Tibial nerve (tissue), 4 donors: ENCODE results near the gene SNAPC5. TPM values are rescaled to one million over a fixed set of nuclear protein-coding genes. Genes with fewer than 3 reads are reported as not detected.
A peak's percentile ranks its signal among the peaks of the same experiment; 100 is the strongest.

ENCODE experiments used
- DNase-seq, 2 donors: peaks; one replicate each; pipeline ENCODE4 v3.0.0-alpha.2; 2019; ENCODE audit warnings: low spot score in 2 of 2
- H3K27ac ChIP-seq, 4 donors: fragments of 200-600 bp; sonication (generic) in 3 of 4; one replicate each; pipeline ENCODE4 v1.5.1; 2017 to 2019; ENCODE audit warnings: mild to moderate bottlenecking in 1 of 4
- H3K27me3 ChIP-seq, 2 donors: fragments of 200-600 bp; sonication (generic) in 1 of 2; one replicate each; pipeline versions ENCODE4 v1.5.1 to v1.6.0; 2017 to 2019
- H3K36me3 ChIP-seq, 3 donors: fragments of 200-600 bp; sonication (generic); one replicate each; pipeline ENCODE4 v1.5.1; 2018 to 2019
- H3K4me1 ChIP-seq, 4 donors: fragments of 200-600 bp; sonication (generic) in 3 of 4; one replicate each; pipeline ENCODE4 v1.5.1; 2017 to 2019
- H3K4me3 ChIP-seq, 4 donors: fragments of 200-600 bp; sonication (generic) in 3 of 4; one replicate each; pipeline ENCODE4 v1.5.1; 2017 to 2019; ENCODE audit warnings: mild to moderate bottlenecking in 1 of 4, moderate library complexity in 1 of 4
- H3K9me3 ChIP-seq, 4 donors: fragments of 200-600 bp; sonication (generic) in 3 of 4; one replicate each; pipeline ENCODE4 v1.5.1; 2017 to 2019
- CTCF ChIP-seq, 5 experiments: fragments of 200-600 bp in 3 of 5; fragments of 450-650 bp in 2 of 5; sonication (generic) in 3 of 5; IDR thresholded peaks; one replicate each; pipeline ENCODE4 v1.5.1; 2016 to 2019; ENCODE audit warnings: antibody characterized with exemption in 5 of 5, mild to moderate bottlenecking in 3 of 5, moderate library complexity in 2 of 5
- EP300 ChIP-seq, 2 donors: sonication (generic); formaldehyde crosslinking; IDR thresholded peaks; one replicate each; pipeline ENCODE4 v1.6.1; 2017; ENCODE audit warnings: antibody characterized with exemption in 2 of 2, mild to moderate bottlenecking in 1 of 2
- POLR2A ChIP-seq, 2 donors: fragments of 450-650 bp; IDR thresholded peaks; one replicate each; pipeline ENCODE4 v1.6.1; 2017; ENCODE audit warnings: antibody characterized with exemption in 2 of 2, mild to moderate bottlenecking in 2 of 2, moderate library complexity in 2 of 2
- WGBS, 2 donors: methylation state at CpG; one replicate each; pipeline ENCODE4 v1.1.5; 2018; 5-methylcytosine and 5-hydroxymethylcytosine counted together
- total RNA-seq, 4 donors: library from RNA; depleted of rRNA; stranded (reverse); fragments of >200 nt; gene quantifications; one replicate each; pipeline ENCODE4 v1.1.0, GENCODE V29; 2016

SNAPC5 gene
- total RNA-seq = 10 to 100 TPM; 12.7 to 25.8 (median 20.9) TPM

GRCh38 chr15:66497502-66498455, at the start of gene SNAPC5:
Gene SNAPC5 (minus strand): TSS chr15:66497762. CDS start chr15:66497731, 31 bp downstream.
- DNase-seq = peak; percentile 96 to 97
- H3K9me3 ChIP-seq = no peaks in the 10 kb centered on the region
- H3K4me1 ChIP-seq = peaks cover 0 to 58% (median 17%) of the 10 kb centered on the region in 4 donors
- H3K4me3 ChIP-seq = peak within 1 kb of the TSS; percentile 63 to 92 (median 82)
- 8 to 14% methylated on average over 22 to 33 of the region's 43 CpGs for WGBS, 2 donors
- H3K27me3 ChIP-seq = no peaks in the 10 kb centered on the region
- peaks cover 3 to 76% (median 32%) of the 10 kb centered on the region in 3 donors for H3K36me3 ChIP-seq
- TF ChIP-seq EP300 (IDR thresholded peaks at IDR 0.05) (peak; percentile 83 to 94), POLR2A (IDR thresholded peaks at IDR 0.05) (peak; percentile 29 to 66), CTCF (IDR thresholded peaks at IDR 0.05) (peak; percentile 97 to 99 (median 98))
- H3K27ac ChIP-seq = peak within 1 kb of the TSS; percentile 48 to 91 (median 84)

GRCh38 chr15:66545255-66545654, 47.7 kb upstream of the SNAPC5 start:
- no peak for DNase-seq
- no peaks in the 10 kb centered on the region for H3K4me1 ChIP-seq
- H3K27ac ChIP-seq = no peak overlapping the region
- TF ChIP-seq POLR2A (IDR thresholded peaks at IDR 0.05) (no peak), CTCF (IDR thresholded peaks at IDR 0.05) (no peak), EP300 (IDR thresholded peaks at IDR 0.05) (no peak)
- no peaks in the 10 kb centered on the region for H3K9me3 ChIP-seq
- H3K36me3 ChIP-seq = peaks cover 0 to 53% (median 0%) of the 10 kb centered on the region in 3 donors
- WGBS, 2 donors = 88 to 100% methylated on average over 1 of the region's 1 CpG
- H3K27me3 ChIP-seq = no peaks in the 10 kb centered on the region
- no peak overlapping the region for H3K4me3 ChIP-seq

GRCh38 chr15:66542896-66543295, 45.3 kb upstream of the SNAPC5 start:
- peaks cover 0 to 63% (median 0%) of the 10 kb centered on the region in 3 donors for H3K36me3 ChIP-seq
- no peak for TF ChIP-seq POLR2A (IDR thresholded peaks at IDR 0.05)
- no peak for TF ChIP-seq CTCF (IDR thresholded peaks at IDR 0.05)
- TF ChIP-seq EP300 (IDR thresholded peaks at IDR 0.05) = no peak
- DNase-seq = no peak
- no peaks in the 10 kb centered on the region for H3K27me3 ChIP-seq
- H3K4me1 ChIP-seq = no peaks in the 10 kb centered on the region
- 99 to 100% methylated on average over 4 of the region's 4 CpGs for WGBS, 2 donors
- H3K9me3 ChIP-seq = no peaks in the 10 kb centered on the region
- no peak overlapping the region for H3K4me3 ChIP-seq
- no peak overlapping the region for H3K27ac ChIP-seq

- no peaks in the 10 kb centered on the region for H3K9me3 ChIP-seq
- no peak for DNase-seq
- TF ChIP-seq EP300 (IDR thresholded peaks at IDR 0.05) (no peak), CTCF (IDR thresholded peaks at IDR 0.05) (no peak), POLR2A (IDR thresholded peaks at IDR 0.05) (no peak)
- WGBS, 2 donors = 95 to 96% methylated on average over 9 of the region's 9 CpGs
- H3K4me3 ChIP-seq = no peak overlapping the region
- H3K4me1 ChIP-seq = no peaks in the 10 kb centered on the region
- H3K27ac ChIP-seq = no peak overlapping the region
- H3K36me3 ChIP-seq = peaks cover 0 to 49% (median 0%) of the 10 kb centered on the region in 3 donors
- H3K27me3 ChIP-seq = no peaks in the 10 kb centered on the region
Measured at GRCh38 chr15:66535056-66535455, 37.5 kb upstream of the SNAPC5 start.

GRCh38 chr15:66524838-66525237, 27.3 kb upstream of the SNAPC5 start:
- H3K9me3 ChIP-seq = no peaks in the 10 kb centered on the region
- 90 to 94% methylated on average over 4 of the region's 4 CpGs for WGBS, 2 donors

More at GRCh38 chr15:66524838-66525237, 27.3 kb upstream of the SNAPC5 start:
- TF ChIP-seq EP300 (IDR thresholded peaks at IDR 0.05) = no peak
- TF ChIP-seq CTCF (IDR thresholded peaks at IDR 0.05) = no peak
- no peak for TF ChIP-seq POLR2A (IDR thresholded peaks at IDR 0.05)
- peaks cover 0 to 54% (median 3%) of the 10 kb centered on the region in 3 donors for H3K36me3 ChIP-seq
- H3K27ac ChIP-seq = no peak overlapping the region
- H3K4me3 ChIP-seq = no peak overlapping the region
- no peaks in the 10 kb centered on the region for H3K27me3 ChIP-seq
- H3K4me1 ChIP-seq = no peaks in the 10 kb centered on the region
- DNase-seq = no peak
